Measurements from ENCODE around the gene ADCY9.
"Not testable (repeated sequence)": the region's sequence is repeated elsewhere in the genome, so short reads cannot be mapped to it uniquely, and the experiment has no call there.

ADCY9 gene

DNA sequence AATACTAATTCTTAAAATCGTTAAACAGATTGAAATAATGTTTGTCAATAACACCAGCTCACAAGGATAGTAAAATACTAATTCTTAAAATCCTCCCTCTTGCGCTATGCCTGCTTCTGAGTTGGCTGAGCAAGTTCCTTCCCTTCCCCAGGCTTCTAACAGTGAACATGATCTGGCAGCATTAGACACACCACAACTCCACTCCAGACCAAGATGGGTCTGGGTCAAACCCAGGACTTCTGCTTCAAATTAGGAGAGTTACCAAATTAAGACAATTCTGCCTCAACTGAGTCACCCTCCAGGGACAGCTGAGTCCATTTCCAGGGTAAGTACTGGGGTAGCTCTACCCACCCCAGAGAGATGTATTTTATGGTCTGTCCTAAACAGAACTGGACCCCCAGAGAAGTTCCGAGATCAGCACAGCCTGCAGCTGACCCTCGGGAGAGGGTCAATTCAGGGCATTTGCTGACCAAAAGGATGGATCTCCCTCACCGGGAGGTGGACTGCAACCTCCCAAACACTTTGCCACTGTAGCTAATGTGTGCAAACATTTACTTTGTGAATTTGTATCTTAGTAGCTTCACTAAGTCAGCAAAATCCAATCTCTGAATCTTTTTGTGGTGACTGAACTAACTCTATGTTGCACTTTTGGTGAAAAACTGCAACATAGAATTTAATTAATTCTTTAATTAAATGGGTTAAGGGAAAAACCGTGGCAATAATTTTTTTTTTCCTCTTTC is 48.8 kb downstream of the ADCY9 start:
- DNase-seq (ENCODE audit: low read depth), result no peak

DNA sequence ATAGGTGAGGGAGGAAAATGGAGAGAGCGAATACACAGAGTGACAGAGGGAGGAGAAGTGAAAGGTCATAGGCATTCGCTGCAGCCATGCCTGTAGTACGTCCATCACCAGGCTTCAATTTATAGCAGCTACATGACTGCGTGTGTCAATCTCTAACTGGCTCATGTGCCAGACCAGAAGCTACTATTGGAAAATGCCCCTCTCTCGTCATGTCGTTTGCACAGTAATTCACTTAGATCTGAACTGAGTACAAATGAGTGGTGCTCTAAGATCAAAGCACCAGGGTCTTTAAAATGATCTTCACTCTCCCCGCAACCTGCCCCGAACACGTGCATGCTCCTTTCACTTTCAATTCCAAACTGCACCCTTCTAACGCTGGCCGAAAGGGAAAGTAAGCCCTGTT is 51.3 kb downstream of the ADCY9 start:
- peak; percentile 8 for DNase-seq (ENCODE audit: low read depth)

GRCh38 chr16:4062212-4062802 is 53.9 kb downstream of the ADCY9 start:
- no peak for DNase-seq (ENCODE audit: low read depth)

DNA sequence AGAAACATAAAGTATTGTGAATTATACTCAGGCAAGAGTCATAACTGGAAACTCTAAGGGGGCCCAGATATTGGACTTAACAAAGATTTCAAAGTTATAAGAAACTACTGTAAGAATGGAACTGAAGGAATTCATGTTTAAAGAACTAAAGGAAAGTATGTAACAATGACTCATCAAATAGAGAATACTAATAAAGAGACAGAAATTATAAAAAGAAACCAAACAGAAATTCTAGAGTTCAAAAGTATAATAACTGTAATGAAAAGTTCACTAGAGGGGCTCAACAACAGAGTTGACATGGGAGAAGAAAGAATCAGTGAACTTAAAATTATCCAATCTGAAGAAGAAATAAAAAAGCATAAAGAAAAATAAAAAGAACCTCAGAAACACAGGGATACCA is 55.4 kb downstream of the ADCY9 start:
- DNase-seq (ENCODE audit: low read depth), result no peak

DNA sequence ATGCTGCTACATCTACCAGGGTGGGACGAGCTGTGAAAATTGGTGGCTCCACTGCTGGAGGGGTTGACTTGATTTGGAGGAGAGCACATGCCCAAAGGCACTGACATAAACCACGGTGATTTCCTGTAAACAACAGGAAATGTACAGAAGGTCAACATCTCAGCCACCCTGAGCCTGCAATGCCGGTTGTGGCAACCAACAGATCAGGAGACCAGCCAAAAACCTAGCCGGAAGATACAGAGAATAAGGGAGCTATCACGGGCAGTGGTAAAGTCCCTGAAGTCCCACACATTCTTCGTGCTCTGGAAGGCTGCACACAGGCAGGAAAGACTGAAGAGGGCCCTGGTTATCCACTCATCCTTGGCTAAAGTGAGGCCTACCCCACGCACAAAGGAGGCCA is 56.2 kb downstream of the ADCY9 start:
- DNase-seq (ENCODE audit: low read depth), result no peak

DNA sequence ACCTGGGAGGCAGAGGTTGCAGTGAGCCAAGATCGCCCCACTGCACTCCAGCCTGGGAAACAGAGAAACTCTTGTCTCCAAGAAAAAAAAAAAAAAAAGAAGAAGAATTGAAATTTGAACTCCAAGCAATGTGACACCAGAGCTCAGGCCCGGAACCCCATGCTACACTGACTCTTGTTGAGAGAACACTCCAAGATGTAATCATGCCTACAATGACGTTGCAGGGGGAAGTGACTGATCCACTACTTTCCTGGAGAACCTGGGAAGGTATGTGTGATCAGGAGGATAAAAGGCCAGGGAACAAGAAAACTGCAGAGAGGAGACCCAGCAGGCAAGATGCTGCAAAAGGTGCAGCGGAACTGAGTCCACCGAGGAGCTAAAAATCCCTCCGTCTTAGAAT is 57.9 kb downstream of the ADCY9 start:
- DNase-seq (ENCODE audit: low read depth), result no peak

DNA sequence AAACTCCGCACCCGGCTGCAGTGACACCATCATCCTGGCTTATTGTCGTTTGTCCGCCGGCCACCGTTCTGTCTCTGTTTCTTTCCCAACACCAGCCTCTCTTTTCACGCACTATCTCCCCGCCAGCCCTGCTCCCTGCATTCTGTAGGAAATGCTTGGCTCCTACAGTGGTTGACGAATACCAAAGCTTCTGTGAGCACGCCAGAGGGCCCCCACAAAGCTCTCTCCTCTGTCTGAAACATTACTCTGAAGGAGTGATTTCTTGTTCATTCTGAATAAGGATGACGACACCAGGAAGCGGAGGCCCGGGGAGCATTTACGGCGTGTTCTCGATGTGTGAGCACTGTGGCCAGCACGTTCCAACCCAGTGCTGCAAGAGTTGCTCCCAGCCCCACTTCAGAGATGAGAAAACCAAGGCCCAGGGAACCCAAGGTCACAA is 58.8 kb downstream of the ADCY9 start:
- no peak for DNase-seq (ENCODE audit: low read depth)

- DNase-seq (ENCODE audit: low read depth), result no peak
Measured at GRCh38 chr16:4056161-4057105, 59.8 kb downstream of the ADCY9 start.

- no peak for DNase-seq (ENCODE audit: low read depth)
Measured at GRCh38 chr16:4055748-4056147, 60.5 kb downstream of the ADCY9 start.

GRCh38 chr16:4053301-4053845 is 62.9 kb downstream of the ADCY9 start:
- DNase-seq (ENCODE audit: low read depth), result no peak

GRCh38 chr16:4052801-4053293 is 63.4 kb downstream of the ADCY9 start:
- no peak for DNase-seq (ENCODE audit: low read depth)

- DNase-seq (ENCODE audit: low read depth), result no peak
Measured at GRCh38 chr16:4052096-4052495, 64.1 kb downstream of the ADCY9 start.

DNA sequence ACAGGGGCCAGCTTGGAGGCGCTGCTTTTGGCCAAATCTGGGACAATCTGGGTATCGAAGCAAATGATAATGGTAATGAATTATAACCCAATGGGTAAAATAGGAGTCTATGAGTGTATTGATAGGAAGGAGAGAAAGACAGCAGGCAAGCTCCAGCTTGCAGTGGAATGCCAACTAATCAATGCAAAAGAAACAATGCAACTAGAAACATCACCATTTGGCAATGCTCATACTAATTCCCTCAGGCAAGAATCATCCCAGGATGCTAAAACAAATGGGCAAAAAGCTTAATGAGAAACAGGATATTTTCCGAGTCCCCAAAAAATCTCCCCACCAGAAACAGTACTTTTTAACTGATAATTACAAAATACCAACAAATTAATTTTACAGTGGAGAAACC is 64.7 kb downstream of the ADCY9 start:
- DNase-seq (ENCODE audit: low read depth), result no peak

DNA sequence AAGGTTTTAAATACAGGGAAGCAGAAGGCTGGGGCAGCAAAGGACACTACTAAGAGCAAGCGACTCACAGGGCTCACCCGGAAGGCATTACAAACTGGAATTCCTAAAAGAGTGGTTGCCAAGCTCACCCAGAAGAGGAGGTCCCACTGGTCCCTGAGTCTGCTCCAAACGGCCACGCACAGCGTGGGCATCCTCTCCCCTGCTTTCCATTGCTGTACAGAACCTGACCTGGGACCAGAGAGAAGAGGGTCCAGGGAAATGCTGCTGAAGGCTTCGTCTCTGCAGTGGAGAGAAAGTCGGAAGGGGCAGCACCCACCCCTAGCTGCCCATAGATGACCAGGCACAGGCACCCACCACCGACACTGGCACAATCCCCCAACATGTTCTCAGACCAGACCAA is 67.2 kb downstream of the ADCY9 start:
- DNase-seq (ENCODE audit: low read depth), result no peak

DNA sequence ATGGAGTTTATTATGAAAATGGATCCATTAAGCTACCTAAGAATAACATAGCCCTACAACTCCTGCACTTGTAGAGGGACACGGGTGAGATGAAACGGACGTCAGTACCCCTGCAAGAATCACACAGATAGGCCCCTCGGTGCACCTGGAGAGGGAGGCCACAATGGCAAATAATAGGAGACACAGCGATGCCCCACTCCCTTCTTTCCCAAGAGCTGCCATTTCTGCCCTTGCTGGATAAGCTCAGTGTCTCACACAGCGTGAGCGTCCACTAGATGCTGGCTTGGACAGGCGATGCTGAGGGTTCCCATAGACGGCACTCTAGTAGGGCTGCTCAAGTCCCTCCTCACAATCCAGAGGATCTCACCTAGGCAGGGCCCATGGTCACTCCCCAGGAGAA is 67.8 kb downstream of the ADCY9 start:
- DNase-seq (ENCODE audit: low read depth), result no peak

GRCh38 chr16:4046221-4046620 is 70.0 kb downstream of the ADCY9 start:
- no peak for DNase-seq (ENCODE audit: low read depth)

DNA sequence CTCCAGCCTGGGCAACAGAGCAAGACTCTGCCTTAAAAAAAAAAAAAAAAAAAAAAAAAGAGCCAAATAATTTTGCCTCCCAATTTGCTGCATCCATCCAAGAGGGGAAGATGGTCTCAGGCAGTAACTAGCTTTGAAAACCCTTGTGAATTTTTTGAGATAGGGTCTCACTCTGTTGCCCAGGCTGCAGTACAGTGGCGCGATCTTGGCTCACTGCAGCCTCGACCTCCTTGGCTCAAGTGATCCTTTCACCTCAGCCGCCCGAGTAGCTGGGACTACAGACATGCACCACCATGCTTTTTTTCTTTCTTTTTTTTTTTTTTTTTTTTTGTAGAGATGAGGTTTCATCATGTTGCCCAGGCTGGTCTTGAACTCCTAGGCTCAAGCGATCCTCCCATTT is 70.7 kb downstream of the ADCY9 start:
- not testable (repeated sequence) for DNase-seq (ENCODE audit: low read depth)

GRCh38 chr16:4042581-4042980 is 73.7 kb downstream of the ADCY9 start:
- no peak for DNase-seq (ENCODE audit: low read depth)

DNA sequence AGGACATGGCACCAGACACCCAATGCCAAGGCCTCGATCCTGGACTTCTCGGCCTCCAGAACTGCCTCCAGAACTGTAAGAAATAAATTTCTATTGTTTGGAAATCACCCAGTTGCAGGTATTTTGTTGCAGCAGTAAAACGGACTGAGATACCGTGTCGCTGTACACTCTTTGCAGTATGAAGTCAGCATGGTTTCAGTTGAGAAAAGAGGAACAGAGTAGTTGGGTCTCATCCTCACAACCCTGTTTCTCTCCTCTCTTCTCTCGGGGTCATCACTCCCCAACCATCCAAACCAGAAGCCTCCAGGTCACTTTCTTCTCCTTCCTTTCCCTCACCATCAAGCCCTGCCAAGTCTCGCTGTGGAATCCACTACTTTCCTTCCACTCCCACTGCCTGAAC is 77.8 kb downstream of the ADCY9 start:
- DNase-seq (ENCODE audit: low read depth), result no peak

GRCh38 chr16:4036952-4037351 is 79.3 kb downstream of the ADCY9 start:
- DNase-seq (ENCODE audit: low read depth), result not testable (repeated sequence)

- DNase-seq (ENCODE audit: low read depth), result no peak
Measured at GRCh38 chr16:4034963-4035362, 81.3 kb downstream of the ADCY9 start.

GRCh38 chr16:4033951-4034350 is 82.3 kb downstream of the ADCY9 start:
- no peak for DNase-seq (ENCODE audit: low read depth)

All from activated T-cell treated with anti-CD3 and anti-CD28 coated beads for 1 hour (primary cell).